ENCODE measurements around the gene DRC7.

Gene DRC7

DNA sequence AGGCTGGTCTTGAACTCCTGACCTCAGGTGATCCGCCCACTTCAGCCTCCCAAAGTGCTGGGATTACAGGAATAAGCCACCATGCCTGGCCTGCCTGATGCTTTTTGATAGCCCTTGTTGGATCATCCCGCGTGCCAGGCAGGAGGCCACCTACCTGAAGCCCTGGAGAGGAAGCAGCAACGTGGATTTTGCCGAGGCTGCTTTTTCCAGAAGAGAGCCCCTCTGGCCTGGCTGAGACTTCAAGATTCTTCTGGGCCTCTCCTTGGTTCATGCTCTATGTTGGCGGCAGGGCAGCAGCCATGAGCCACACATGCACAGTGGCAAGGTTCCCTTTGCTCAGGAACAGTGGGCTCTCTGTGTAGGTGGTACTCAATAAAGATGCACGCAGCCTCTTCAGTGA, 52.5 kb downstream of the DRC7 start:
- Histone ChIP-seq H3K27me3 (ENCODE audit: insufficient read depth, low read length, poor library complexity) (no peaks in the 10 kb centered on the region), H3K56ac (ENCODE audit: low read length) (no peak overlapping the region), H2BK120ac (ENCODE audit: low read depth, low read length) (no peak overlapping the region), H3K4me3 (ENCODE audit: low read length) (no peak overlapping the region), H4K8ac (ENCODE audit: low read depth, low read length) (no peak overlapping the region), H2AK5ac (ENCODE audit: low read length) (no peak overlapping the region), H3K4me2 (ENCODE audit: low read length) (no peak overlapping the region), H3K9ac (ENCODE audit: low read length) (no peak overlapping the region), H3K36me3 (ENCODE audit: control insufficient read depth, insufficient read depth, low read length) (no peaks in the 10 kb centered on the region), H2BK5ac (ENCODE audit: low read length) (no peak overlapping the region), H3K4ac (ENCODE audit: low read depth, low read length) (no peak overlapping the region), H3K23ac (ENCODE audit: low read length) (no peak overlapping the region), H4K5ac (ENCODE audit: low read length) (no peak overlapping the region), H3K4me1 (ENCODE audit: control insufficient read depth, low read depth, low read length) (no peaks in the 10 kb centered on the region), H3K18ac (ENCODE audit: low read length) (no peak overlapping the region), H3K79me2 (ENCODE audit: control insufficient read depth, insufficient read depth, low read length) (no peaks in the 10 kb centered on the region), H3K79me1 (ENCODE audit: low read length) (no peaks in the 10 kb centered on the region), H3K27ac (ENCODE audit: low read depth, low read length) (no peak overlapping the region), H2BK15ac (replicated peaks; ENCODE audit: low read depth) (no peak overlapping the region)
- no peak for DNase-seq
- no CpG with 5 or more reads among the region's 7 CpGs for WGBS (ENCODE audit: extremely low coverage, insufficient coverage, low lambda C conversion rate)

DNA sequence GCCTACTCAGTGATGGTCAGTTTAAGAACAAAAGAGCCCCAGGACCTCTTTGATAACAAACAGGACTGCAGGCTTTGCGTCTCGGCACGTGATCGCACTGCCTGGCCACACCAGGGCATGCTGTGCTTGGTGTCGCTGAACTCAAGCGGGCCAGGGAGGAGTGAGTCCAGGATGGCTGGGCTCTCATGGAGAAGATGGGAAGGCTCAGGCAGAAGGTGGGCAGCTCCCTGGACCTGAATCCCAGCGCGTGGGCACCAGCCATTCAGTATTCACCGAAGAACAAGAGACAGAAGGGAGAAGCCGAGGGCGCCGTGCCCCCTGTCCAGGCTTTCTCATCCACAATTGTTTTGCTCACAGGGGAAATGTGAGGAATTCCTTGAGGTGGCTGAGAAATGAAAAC, 52.9 kb downstream of the DRC7 start:
- H3K36me3 ChIP-seq (ENCODE audit: control insufficient read depth, insufficient read depth, low read length), result no peaks in the 10 kb centered on the region
- WGBS (ENCODE audit: extremely low coverage, insufficient coverage, low lambda C conversion rate), result no CpG with 5 or more reads among the region's 12 CpGs
- no peak overlapping the region for H4K5ac ChIP-seq (ENCODE audit: low read length)
- H2AK5ac ChIP-seq (ENCODE audit: low read length), result no peak overlapping the region
- no peak overlapping the region for H3K4ac ChIP-seq (ENCODE audit: low read depth, low read length)
- no peaks in the 10 kb centered on the region for H3K4me1 ChIP-seq (ENCODE audit: control insufficient read depth, low read depth, low read length)
- no peak overlapping the region for H4K8ac ChIP-seq (ENCODE audit: low read depth, low read length)
- no peak overlapping the region for H3K56ac ChIP-seq (ENCODE audit: low read length)
- no peak overlapping the region for H3K4me3 ChIP-seq (ENCODE audit: low read length)
- H2BK15ac ChIP-seq (replicated peaks; ENCODE audit: low read depth), result no peak overlapping the region
- no peak overlapping the region for H3K27ac ChIP-seq (ENCODE audit: low read depth, low read length)
- H2BK120ac ChIP-seq (ENCODE audit: low read depth, low read length), result no peak overlapping the region
- no peaks in the 10 kb centered on the region for H3K79me2 ChIP-seq (ENCODE audit: control insufficient read depth, insufficient read depth, low read length)
- no peak overlapping the region for H3K4me2 ChIP-seq (ENCODE audit: low read length)
- no peak overlapping the region for H3K23ac ChIP-seq (ENCODE audit: low read length)
- no peak for DNase-seq
- H3K27me3 ChIP-seq (ENCODE audit: insufficient read depth, low read length, poor library complexity), result no peaks in the 10 kb centered on the region
- no peak overlapping the region for H3K18ac ChIP-seq (ENCODE audit: low read length)
- no peak overlapping the region for H3K9ac ChIP-seq (ENCODE audit: low read length)
- no peak overlapping the region for H2BK5ac ChIP-seq (ENCODE audit: low read length)
- H3K79me1 ChIP-seq (ENCODE audit: low read length), result no peaks in the 10 kb centered on the region

DNA sequence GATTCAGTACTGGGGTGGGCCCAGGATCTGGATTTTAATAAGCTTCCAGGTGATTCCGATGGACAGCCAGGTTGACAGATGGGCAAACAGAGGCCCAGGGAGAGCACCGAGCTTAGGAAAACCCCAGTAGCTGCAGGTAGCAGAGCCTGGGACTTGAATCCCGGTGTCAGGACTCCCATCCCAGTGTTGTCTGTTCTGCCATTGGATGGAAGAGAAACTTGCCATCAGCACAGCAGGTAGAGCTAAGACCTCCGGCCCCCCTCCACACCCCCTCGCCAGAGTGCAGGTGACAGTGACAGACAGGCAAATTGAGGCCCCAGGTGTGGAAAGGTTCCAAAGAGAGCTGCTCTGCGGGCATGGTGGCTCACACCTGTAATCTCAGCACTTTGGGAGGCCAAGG, 53.4 kb downstream of the DRC7 start:
- no peak for DNase-seq
- H3K36me3 ChIP-seq (ENCODE audit: control insufficient read depth, insufficient read depth, low read length), result no peaks in the 10 kb centered on the region
- H3K18ac ChIP-seq (ENCODE audit: low read length), result no peak overlapping the region
- H2BK5ac ChIP-seq (ENCODE audit: low read length), result no peak overlapping the region
- no CpG with 5 or more reads among the region's 6 CpGs for WGBS (ENCODE audit: extremely low coverage, insufficient coverage, low lambda C conversion rate)
- H4K8ac ChIP-seq (ENCODE audit: low read depth, low read length), result no peak overlapping the region
- no peak overlapping the region for H2BK15ac ChIP-seq (replicated peaks; ENCODE audit: low read depth)
- H3K56ac ChIP-seq (ENCODE audit: low read length), result no peak overlapping the region
- H3K79me2 ChIP-seq (ENCODE audit: control insufficient read depth, insufficient read depth, low read length), result no peaks in the 10 kb centered on the region
- no peak overlapping the region for H2BK120ac ChIP-seq (ENCODE audit: low read depth, low read length)
- no peak overlapping the region for H3K23ac ChIP-seq (ENCODE audit: low read length)
- no peak overlapping the region for H3K27ac ChIP-seq (ENCODE audit: low read depth, low read length)
- H3K4ac ChIP-seq (ENCODE audit: low read depth, low read length), result no peak overlapping the region
- no peak overlapping the region for H3K4me3 ChIP-seq (ENCODE audit: low read length)
- no peak overlapping the region for H2AK5ac ChIP-seq (ENCODE audit: low read length)
- H4K5ac ChIP-seq (ENCODE audit: low read length), result no peak overlapping the region
- H3K4me1 ChIP-seq (ENCODE audit: control insufficient read depth, low read depth, low read length), result no peaks in the 10 kb centered on the region
- H3K79me1 ChIP-seq (ENCODE audit: low read length), result no peaks in the 10 kb centered on the region
- H3K4me2 ChIP-seq (ENCODE audit: low read length), result no peak overlapping the region
- no peaks in the 10 kb centered on the region for H3K27me3 ChIP-seq (ENCODE audit: insufficient read depth, low read length, poor library complexity)
- no peak overlapping the region for H3K9ac ChIP-seq (ENCODE audit: low read length)

DNA sequence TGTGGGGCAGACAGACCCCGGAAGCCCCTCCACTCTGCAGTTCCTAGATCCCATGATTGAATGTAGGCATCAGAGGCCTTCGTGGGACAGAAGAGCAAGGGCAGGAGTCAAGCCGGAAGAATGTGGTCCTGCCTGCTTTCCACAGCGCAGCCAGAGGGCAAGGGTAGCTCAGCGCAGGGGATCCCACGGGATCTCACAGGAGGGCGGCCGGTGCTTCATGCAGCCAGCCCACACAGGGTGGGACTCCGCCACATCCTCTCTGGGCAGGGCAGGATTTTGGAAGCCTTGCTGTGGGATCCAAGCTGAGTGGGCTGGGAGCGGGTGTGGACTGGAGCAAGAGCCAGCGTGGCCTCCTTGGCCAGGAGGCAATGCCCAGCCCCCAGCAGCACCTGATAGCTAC, 54.0 kb downstream of the DRC7 start:
- no peak overlapping the region for H3K4ac ChIP-seq (ENCODE audit: low read depth, low read length)
- H3K18ac ChIP-seq (ENCODE audit: low read length), result no peak overlapping the region
- no peak overlapping the region for H3K4me3 ChIP-seq (ENCODE audit: low read length)
- no peak overlapping the region for H4K8ac ChIP-seq (ENCODE audit: low read depth, low read length)
- H3K27me3 ChIP-seq (ENCODE audit: insufficient read depth, low read length, poor library complexity), result no peaks in the 10 kb centered on the region
- no peaks in the 10 kb centered on the region for H3K36me3 ChIP-seq (ENCODE audit: control insufficient read depth, insufficient read depth, low read length)
- H3K79me1 ChIP-seq (ENCODE audit: low read length), result no peaks in the 10 kb centered on the region
- H3K23ac ChIP-seq (ENCODE audit: low read length), result no peak overlapping the region
- no peak overlapping the region for H4K5ac ChIP-seq (ENCODE audit: low read length)
- H3K4me1 ChIP-seq (ENCODE audit: control insufficient read depth, low read depth, low read length), result no peaks in the 10 kb centered on the region
- H3K79me2 ChIP-seq (ENCODE audit: control insufficient read depth, insufficient read depth, low read length), result no peaks in the 10 kb centered on the region
- H2BK5ac ChIP-seq (ENCODE audit: low read length), result no peak overlapping the region
- DNase-seq, result no peak
- H3K56ac ChIP-seq (ENCODE audit: low read length), result no peak overlapping the region
- H2BK120ac ChIP-seq (ENCODE audit: low read depth, low read length), result no peak overlapping the region
- H2AK5ac ChIP-seq (ENCODE audit: low read length), result no peak overlapping the region
- no peak overlapping the region for H3K4me2 ChIP-seq (ENCODE audit: low read length)
- no CpG with 5 or more reads among the region's 11 CpGs for WGBS (ENCODE audit: extremely low coverage, insufficient coverage, low lambda C conversion rate)
- H2BK15ac ChIP-seq (replicated peaks; ENCODE audit: low read depth), result no peak overlapping the region
- no peak overlapping the region for H3K27ac ChIP-seq (ENCODE audit: low read depth, low read length)
- H3K9ac ChIP-seq (ENCODE audit: low read length), result no peak overlapping the region

DNA sequence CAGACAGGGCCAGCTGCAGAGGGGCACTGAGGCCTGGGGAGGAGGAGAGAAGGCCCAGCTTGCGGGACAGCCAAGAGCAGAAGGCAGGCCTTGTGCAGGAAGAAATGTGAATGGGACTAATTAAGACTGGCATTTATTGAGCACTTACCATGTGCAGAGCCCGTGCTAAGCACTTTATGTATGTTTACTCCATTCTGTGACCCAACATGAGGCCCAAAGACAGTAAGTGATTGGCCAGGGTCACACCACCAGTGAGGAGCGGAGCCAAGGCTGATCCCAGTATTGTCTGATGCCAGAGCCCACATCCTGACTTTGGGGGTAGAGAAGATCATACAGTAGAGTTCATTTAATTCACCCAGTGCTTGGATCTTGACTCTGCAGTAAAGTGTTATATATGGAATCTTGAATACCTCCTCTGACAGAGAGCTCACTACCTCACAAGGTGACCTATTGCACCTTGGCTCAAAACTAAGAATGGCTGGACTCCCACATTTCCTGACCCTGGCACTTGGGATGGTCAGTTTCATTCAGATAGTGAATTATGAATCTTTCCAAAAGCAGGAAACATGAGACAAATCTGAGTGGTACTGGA, 54.6 kb downstream of the DRC7 start:
- no peak overlapping the region for H3K56ac ChIP-seq (ENCODE audit: low read length)
- H3K27me3 ChIP-seq (ENCODE audit: insufficient read depth, low read length, poor library complexity), result no peaks in the 10 kb centered on the region
- no peak overlapping the region for H2BK15ac ChIP-seq (replicated peaks; ENCODE audit: low read depth)
- H3K18ac ChIP-seq (ENCODE audit: low read length), result no peak overlapping the region
- no peak overlapping the region for H3K27ac ChIP-seq (ENCODE audit: low read depth, low read length)
- no peaks in the 10 kb centered on the region for H3K4me1 ChIP-seq (ENCODE audit: control insufficient read depth, low read depth, low read length)
- no peaks in the 10 kb centered on the region for H3K79me1 ChIP-seq (ENCODE audit: low read length)
- H3K23ac ChIP-seq (ENCODE audit: low read length), result no peak overlapping the region
- no peak overlapping the region for H2BK120ac ChIP-seq (ENCODE audit: low read depth, low read length)
- H3K79me2 ChIP-seq (ENCODE audit: control insufficient read depth, insufficient read depth, low read length), result no peaks in the 10 kb centered on the region
- no peak overlapping the region for H4K8ac ChIP-seq (ENCODE audit: low read depth, low read length)
- DNase-seq, result no peak
- WGBS (ENCODE audit: extremely low coverage, insufficient coverage, low lambda C conversion rate), result no CpG with 5 or more reads among the region's 3 CpGs
- no peaks in the 10 kb centered on the region for H3K36me3 ChIP-seq (ENCODE audit: control insufficient read depth, insufficient read depth, low read length)
- H2AK5ac ChIP-seq (ENCODE audit: low read length), result no peak overlapping the region
- H2BK5ac ChIP-seq (ENCODE audit: low read length), result no peak overlapping the region
- no peak overlapping the region for H3K9ac ChIP-seq (ENCODE audit: low read length)
- no peak overlapping the region for H3K4me3 ChIP-seq (ENCODE audit: low read length)
- no peak overlapping the region for H3K4ac ChIP-seq (ENCODE audit: low read depth, low read length)
- no peak overlapping the region for H3K4me2 ChIP-seq (ENCODE audit: low read length)
- H4K5ac ChIP-seq (ENCODE audit: low read length), result no peak overlapping the region

DNA sequence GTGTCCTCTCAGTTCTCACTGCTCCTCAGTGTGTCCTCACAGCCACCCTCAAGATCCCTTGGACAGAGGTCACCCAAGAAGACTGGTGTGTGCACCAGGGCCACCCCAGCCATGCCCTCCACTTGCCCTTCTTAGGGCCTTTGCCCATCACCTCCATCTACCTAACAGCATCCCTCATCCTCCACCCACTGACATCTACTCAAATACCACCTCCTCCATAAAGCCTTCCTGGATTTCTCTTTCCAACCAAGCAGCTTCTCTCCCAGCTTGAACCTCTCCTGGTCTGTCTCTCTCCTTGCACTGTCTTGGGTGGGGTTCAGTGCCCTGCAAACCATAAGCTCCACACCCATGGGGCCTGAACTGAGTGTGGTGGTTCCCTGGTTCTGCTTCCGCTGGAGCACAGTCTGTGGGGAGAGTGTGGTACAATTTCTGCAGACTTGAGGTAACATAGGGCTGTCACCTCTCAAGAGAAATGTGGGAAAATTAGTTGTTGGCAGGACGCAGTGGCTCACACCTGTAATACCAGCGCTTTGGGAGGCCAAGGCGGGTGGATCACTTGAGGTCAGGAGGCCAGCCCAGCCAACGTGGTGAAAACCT, 55.3 kb downstream of the DRC7 start:
- no CpG with 5 or more reads among the region's 5 CpGs for WGBS (ENCODE audit: extremely low coverage, insufficient coverage, low lambda C conversion rate)
- DNase-seq, result no peak
- Histone ChIP-seq H4K8ac (ENCODE audit: low read depth, low read length) (no peak overlapping the region), H2AK5ac (ENCODE audit: low read length) (no peak overlapping the region), H3K23ac (ENCODE audit: low read length) (no peak overlapping the region), H3K18ac (ENCODE audit: low read length) (no peak overlapping the region), H3K56ac (ENCODE audit: low read length) (no peak overlapping the region), H3K9ac (ENCODE audit: low read length) (no peak overlapping the region), H3K27ac (ENCODE audit: low read depth, low read length) (no peak overlapping the region), H3K4ac (ENCODE audit: low read depth, low read length) (no peak overlapping the region), H3K4me2 (ENCODE audit: low read length) (no peak overlapping the region), H2BK120ac (ENCODE audit: low read depth, low read length) (no peak overlapping the region), H2BK15ac (replicated peaks; ENCODE audit: low read depth) (no peak overlapping the region), H3K36me3 (ENCODE audit: control insufficient read depth, insufficient read depth, low read length) (no peaks in the 10 kb centered on the region), H3K79me1 (ENCODE audit: low read length) (no peaks in the 10 kb centered on the region), H3K4me3 (ENCODE audit: low read length) (no peak overlapping the region), H3K79me2 (ENCODE audit: control insufficient read depth, insufficient read depth, low read length) (no peaks in the 10 kb centered on the region), H3K27me3 (ENCODE audit: insufficient read depth, low read length, poor library complexity) (no peaks in the 10 kb centered on the region), H3K4me1 (ENCODE audit: control insufficient read depth, low read depth, low read length) (no peaks in the 10 kb centered on the region), H4K5ac (ENCODE audit: low read length) (no peak overlapping the region), H2BK5ac (ENCODE audit: low read length) (no peak overlapping the region)
